HK-2 (cell line): Measurements from ENCODE around the gene RNU1-4.
"Not testable (repeated sequence)": the region's sequence is repeated elsewhere in the genome, so short reads cannot be mapped to it uniquely, and the experiment has no call there.

Source experiments
- DNase-seq: peaks from one replicate; pipeline ENCODE4 v3.0.0-alpha.2; 2018; ENCODE audit not compliant: unreplicated experiment

The RNU1-4 gene

GRCh38 chr1:16740047-16740964 lies at the start of gene RNU1-4:
TSS of gene RNU1-4 (plus strand) at chr1:16740516.
- DNase-seq = not testable (repeated sequence)

GRCh38 chr1:16690971-16691682 lies 49.2 kb upstream of the RNU1-4 start:
- not testable (repeated sequence) for DNase-seq

- DNase-seq = not testable (repeated sequence)
Measured at GRCh38 chr1:16692283-16692682, 48.0 kb upstream of the RNU1-4 start.

- DNase-seq = not testable (repeated sequence)
Measured at GRCh38 chr1:16692717-16693448, 47.4 kb upstream of the RNU1-4 start.

- DNase-seq = not testable (repeated sequence)
Measured at GRCh38 chr1:16693449-16694307, 46.6 kb upstream of the RNU1-4 start.

GRCh38 chr1:16694308-16694702 lies 46.0 kb upstream of the RNU1-4 start:
- DNase-seq = not testable (repeated sequence)

GRCh38 chr1:16696507-16697150 lies 43.7 kb upstream of the RNU1-4 start:
- DNase-seq = not testable (repeated sequence)

GRCh38 chr1:16697152-16697551 lies 43.2 kb upstream of the RNU1-4 start:
- not testable (repeated sequence) for DNase-seq

- not testable (repeated sequence) for DNase-seq
Measured at GRCh38 chr1:16699440-16699839, 40.9 kb upstream of the RNU1-4 start.

GRCh38 chr1:16700138-16700895 lies 40.0 kb upstream of the RNU1-4 start:
- DNase-seq = not testable (repeated sequence)

- DNase-seq = not testable (repeated sequence)
Measured at GRCh38 chr1:16701189-16701588, 39.1 kb upstream of the RNU1-4 start.

GRCh38 chr1:16702280-16702679 lies 38.0 kb upstream of the RNU1-4 start:
- DNase-seq = not testable (repeated sequence)

GRCh38 chr1:16703141-16703540 lies 37.2 kb upstream of the RNU1-4 start:
- not testable (repeated sequence) for DNase-seq

- not testable (repeated sequence) for DNase-seq
Measured at GRCh38 chr1:16703602-16704001, 36.7 kb upstream of the RNU1-4 start.

GRCh38 chr1:16704076-16704475 lies 36.2 kb upstream of the RNU1-4 start:
- DNase-seq = not testable (repeated sequence)

GRCh38 chr1:16704502-16705100 lies 35.7 kb upstream of the RNU1-4 start:
- DNase-seq = not testable (repeated sequence)

GRCh38 chr1:16706302-16706701 lies 34.0 kb upstream of the RNU1-4 start:
- DNase-seq = not testable (repeated sequence)

- not testable (repeated sequence) for DNase-seq
Measured at GRCh38 chr1:16707130-16708093, 32.9 kb upstream of the RNU1-4 start.
